ENCODE measurements around the gene CASK.

DNA sequence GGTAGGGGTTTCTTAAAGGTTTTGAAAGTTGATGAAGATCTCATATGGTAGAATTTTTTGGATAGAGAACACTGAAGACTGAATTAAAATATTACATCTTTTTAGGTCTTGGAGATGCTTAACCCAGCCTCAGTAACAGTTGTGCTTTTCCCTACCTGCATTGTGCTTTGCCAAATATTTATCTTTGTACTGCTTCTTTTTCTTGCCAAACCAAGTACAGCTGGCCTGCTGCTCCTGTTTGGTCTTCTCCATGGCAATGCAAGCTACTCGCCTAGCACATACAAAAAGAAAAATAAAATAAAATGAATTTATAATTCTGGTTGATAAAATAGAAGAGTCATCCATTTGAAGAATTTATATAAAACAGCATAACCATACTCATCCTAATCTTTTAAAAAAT, 380.8 kb downstream of the CASK start:
- TF ChIP-seq, protein P1, sequence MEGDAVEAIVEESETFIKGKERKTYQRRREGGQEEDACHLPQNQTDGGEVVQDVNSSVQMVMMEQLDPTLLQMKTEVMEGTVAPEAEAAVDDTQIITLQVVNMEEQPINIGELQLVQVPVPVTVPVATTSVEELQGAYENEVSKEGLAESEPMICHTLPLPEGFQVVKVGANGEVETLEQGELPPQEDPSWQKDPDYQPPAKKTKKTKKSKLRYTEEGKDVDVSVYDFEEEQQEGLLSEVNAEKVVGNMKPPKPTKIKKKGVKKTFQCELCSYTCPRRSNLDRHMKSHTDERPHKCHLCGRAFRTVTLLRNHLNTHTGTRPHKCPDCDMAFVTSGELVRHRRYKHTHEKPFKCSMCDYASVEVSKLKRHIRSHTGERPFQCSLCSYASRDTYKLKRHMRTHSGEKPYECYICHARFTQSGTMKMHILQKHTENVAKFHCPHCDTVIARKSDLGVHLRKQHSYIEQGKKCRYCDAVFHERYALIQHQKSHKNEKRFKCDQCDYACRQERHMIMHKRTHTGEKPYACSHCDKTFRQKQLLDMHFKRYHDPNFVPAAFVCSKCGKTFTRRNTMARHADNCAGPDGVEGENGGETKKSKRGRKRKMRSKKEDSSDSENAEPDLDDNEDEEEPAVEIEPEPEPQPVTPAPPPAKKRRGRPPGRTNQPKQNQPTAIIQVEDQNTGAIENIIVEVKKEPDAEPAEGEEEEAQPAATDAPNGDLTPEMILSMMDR (IDR thresholded peaks at IDR 0.05) = no peak
- no peak for TF ChIP-seq POLR2AphosphoS5 (IDR thresholded peaks at IDR 0.05)
- TF ChIP-seq POLR2A (IDR thresholded peaks at IDR 0.05) = no peak
- no peak for TF ChIP-seq EP300 (IDR thresholded peaks at IDR 0.05)

All from stomach (tissue), 4 donors.